Measurements from ENCODE around the gene HABP4.

HABP4 gene

DNA sequence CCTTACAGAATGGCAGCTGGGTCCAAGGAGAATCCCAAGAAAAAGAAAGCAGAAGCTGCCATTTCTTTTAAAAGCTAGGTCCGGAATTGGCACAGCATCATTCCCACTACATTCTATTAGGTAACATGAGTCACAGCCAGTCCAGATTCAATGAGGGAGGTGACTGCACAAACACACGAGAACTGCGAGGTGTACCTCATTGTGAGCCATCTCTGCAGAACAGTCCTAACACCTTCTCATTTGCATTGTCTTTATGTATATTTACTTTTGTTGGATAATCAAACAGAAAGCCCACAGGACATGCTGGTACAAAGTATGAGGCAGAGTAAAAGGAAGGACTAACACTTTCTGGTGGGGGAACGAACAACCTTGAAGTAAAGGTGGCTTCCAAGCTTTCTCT lies 14.6 kb upstream of the HABP4 start:
- DNase-seq (ENCODE audit: low read depth): no peak

DNA sequence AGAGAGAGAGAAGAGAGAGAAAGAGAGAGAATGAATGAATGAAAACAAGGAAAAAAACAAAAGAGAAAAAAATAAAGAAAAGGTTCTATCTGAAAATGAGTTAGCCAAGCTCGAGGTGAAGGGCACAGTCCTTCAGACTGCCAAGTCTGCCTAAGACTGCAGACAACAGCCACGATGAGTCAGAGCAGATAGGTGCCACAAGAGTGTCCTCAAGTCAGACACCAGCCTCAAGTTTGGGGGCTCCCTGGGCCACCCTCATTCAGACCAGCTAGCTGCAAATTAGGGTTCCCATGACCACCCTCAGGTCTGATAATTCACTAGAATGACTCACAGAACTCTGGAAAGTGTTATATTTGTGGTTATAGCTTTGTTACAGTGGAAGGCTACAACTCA lies 13.9 kb upstream of the HABP4 start:
- DNase-seq (ENCODE audit: low read depth): no peak

DNA sequence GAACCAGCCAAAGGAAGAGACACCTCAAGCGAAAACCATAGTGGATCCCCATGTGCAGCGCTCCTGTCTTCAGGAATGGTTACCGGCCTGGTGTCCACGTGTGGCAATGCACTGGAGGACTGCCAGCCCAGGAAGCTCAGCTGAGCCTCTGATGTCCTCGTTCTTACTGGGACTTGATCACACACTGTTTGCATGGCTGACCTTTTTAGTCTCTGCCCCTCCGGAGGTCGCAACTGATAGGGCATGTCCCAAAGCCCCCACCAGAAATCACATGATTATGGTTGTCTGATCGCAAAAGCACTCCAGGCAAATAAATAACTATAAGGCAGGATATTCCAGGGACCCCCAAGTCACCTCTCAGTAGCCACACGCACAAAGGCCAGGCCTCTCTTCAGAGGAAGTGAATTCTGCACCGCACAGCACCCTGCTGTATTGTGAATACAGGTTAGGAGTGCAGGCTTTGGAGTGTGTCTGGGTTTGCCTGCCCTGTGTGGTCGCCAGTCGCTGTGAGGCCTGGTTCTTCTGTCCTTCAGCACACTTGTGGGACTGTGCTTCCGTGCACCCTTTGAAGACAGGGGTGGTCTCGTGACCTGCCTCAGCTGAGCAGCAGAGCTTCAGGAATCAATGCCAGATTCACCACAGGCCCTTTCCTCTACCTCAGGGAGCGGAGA lies 13.4 kb upstream of the HABP4 start:
- DNase-seq (ENCODE audit: low read depth): no peak

DNA sequence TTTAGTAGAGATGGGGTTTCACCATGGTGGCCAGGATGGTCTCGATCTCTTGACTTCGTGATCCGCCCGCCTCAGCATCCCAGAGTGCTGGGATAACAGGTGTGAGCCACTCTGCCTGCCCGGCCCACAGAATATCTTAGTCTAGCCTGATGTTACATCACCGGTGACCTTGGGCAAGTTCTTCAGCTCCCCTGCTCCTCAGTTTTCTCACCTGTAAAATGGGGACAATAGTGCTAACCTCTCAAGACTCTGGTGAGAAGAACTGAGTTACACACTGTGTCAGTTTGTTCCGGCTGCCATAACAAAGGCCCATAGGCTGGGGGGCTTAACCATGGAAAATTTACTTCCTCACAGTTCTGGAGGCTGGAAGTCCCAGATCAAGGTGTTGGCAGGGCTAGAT lies 12.5 kb upstream of the HABP4 start:
- no peak for DNase-seq (ENCODE audit: low read depth)

DNA sequence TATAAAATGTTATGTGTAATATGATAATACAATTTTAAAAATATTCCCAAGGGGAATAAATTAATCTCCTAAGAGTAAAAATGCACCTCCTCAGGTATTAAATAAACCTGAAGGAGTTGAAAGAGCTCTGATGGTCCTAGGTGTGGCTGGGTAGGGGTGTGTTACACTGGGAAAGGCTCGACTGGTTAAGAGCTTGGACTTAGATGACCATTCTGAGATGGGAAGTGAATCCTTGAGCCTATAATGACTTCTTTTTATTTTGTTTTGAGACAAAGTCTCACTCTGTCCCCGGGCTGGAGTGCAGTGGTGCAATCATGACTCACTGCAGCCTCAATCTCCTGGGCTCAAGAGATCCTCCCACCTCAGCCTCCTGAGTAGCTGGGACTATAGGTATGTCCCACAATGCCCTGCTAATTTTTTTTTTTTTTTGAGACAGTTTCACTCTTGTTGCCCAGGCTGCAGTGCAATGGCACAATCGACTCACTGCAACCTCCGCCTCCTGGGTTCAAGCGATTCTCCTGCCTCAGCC lies 9.2 kb upstream of the HABP4 start:
- no peak for DNase-seq (ENCODE audit: low read depth)

DNA sequence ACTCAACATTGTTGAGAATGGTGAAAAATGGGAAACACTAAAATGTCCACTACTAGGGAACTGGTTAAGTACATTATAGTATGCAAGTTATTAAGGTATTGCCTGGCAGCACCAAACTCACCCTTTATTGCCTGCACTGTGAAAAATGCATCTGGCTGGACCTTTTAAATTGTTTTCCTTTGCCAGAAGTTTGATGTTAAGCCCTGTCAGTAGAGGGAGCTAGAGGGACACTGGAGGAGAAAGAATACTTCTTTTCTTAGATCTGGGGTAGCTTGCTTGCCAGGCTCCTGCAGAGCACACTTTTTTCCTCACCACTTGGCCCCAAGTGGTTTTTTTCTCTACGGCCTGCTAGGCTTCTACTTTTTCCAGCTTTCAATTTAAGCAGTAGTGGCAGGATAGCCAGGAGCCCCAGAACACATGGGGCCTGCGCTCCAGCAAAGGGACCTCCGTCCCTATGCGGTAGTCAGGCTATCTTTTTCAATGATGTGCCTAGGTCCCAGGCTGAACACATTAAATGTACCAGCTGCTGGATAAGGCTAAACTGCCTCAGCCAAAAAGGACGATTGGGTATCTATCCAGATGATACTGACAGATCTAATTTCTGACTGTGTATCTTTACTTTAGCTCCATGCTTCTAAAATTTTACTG lies 8.0 kb upstream of the HABP4 start:
- no peak for DNase-seq (ENCODE audit: low read depth)

- DNase-seq (ENCODE audit: low read depth): no peak
Observed at GRCh38 chr9:96442491-96442890, 7.5 kb upstream of the HABP4 start.

DNA sequence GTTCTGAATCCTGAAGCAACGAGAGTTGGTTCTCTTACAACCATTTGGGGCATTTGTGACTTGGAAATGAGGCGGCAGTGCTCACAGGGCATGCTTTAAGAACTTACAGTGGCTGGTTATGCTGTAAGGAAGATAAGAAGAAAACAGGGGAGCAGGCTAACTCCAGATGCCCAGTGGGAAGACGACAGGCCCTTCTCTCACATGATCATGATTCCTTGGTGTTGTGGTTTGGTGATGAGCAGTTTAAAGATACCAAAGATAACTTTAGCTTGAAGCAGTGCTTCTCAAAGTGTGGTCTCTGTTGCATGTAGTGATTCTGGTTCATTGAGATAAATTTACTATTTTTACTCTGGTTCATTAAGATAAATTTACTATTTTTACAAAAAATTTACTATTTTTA lies 2.6 kb upstream of the HABP4 start:
- no peak for DNase-seq (ENCODE audit: low read depth)

GRCh38 chr9:96448546-96449170 lies 1.3 kb upstream of the HABP4 start:
- no peak for DNase-seq (ENCODE audit: low read depth)

DNA sequence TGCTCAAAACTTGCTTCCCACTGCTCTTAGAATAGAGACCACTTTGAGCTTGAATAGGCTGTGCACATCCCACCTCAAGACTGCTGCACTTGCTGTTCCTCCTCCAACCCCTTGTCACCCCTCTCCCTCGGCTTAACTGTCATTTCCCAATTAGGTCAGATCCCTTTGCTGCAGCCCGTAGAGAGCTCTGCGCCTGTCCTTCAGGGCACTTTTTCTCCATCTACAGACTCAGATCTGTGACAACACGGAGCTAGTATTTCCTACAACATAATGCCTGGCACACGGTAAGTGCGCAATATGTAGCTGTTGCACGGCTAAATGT lies 485 bp upstream of the HABP4 start:
- DNase-seq (ENCODE audit: low read depth): no peak

DNA sequence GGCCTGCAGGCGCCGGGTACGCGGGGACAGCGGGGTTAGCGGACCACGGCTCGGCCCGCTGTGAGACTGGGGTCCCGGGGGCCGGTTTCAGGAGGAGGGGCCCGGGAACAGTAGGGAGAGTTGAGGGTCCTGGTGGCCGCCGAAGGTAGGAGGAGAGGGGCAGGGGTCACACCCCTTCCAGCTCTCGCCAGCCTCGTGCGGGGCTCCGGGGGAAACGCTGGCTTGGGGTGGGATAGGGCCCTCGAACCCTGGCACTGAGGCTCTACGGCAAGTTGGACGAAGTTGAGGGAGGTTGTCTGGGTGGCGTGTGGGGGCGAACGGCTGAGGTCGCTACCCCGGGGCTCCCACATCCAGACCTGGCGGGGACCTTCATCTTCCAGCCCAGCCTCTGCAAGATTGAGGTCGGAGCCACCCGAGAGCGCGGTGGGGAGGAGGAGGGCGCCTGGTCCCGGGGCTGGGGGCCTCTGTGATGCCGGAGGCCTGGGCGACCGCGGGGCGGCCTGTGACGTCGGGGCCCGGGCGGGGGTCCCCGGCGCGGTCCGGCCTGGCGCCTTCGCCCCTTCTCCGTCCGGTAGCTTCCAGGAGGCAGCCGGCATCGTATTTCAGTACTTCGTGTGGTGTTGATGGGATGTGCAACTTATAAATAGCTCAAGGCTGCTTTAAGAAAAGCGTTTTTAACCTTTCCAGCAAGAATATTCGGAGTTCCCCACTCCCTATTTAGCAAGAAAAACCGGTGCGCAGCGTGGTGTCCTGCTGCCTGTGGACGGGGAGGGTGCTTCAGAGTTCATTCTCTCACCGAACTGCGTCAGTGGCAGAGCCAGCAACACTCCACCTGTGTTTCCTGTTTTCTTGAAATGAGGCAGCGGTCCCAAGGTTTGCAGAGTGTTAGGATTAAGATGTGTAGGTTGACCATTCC lies 902 bp downstream of the HABP4 start:
- DNase-seq (ENCODE audit: low read depth): peak; percentile 27

DNA sequence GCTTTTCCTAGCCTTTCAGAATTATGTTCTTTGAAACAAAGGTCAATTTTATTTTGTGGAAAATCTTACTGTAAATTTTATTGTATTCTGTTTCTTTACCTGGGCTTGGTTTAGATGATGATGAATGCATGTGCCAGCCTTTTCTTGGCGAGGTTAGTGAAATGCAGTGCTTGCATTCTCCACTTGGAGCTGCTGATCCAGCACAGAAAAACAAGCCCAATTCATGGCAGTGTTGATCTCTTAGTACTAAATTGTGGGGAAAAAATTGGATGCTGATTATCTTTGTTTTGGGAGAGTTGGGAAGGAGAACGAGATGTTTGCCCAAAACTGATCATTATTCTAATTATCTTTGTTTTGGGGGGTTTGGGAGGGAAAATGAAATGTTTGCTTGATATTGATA lies 3.7 kb downstream of the HABP4 start:
- no peak for DNase-seq (ENCODE audit: low read depth)

DNA sequence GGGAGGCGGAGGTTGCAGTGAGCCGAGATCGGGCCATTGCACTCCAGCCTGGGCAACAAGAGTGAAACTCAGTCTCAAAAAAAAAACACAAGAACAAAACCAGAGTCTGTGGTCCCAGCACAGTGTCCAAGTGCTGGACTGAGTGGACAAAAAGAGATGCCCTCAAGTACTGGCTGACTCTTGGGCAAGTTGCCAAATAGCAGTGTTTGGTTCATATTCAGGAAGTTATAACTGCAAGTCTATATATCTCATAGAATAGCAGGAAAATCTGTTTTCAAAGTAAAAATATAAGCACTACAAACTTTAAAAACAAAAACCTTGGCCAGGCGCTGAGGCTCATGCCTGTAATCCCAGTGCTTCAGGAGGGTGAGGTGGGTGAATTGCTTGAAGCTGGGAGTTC lies 7.3 kb downstream of the HABP4 start:
- DNase-seq (ENCODE audit: low read depth): no peak

- no peak for DNase-seq (ENCODE audit: low read depth)
Observed at GRCh38 chr9:96458226-96458625, 8.3 kb downstream of the HABP4 start.

DNA sequence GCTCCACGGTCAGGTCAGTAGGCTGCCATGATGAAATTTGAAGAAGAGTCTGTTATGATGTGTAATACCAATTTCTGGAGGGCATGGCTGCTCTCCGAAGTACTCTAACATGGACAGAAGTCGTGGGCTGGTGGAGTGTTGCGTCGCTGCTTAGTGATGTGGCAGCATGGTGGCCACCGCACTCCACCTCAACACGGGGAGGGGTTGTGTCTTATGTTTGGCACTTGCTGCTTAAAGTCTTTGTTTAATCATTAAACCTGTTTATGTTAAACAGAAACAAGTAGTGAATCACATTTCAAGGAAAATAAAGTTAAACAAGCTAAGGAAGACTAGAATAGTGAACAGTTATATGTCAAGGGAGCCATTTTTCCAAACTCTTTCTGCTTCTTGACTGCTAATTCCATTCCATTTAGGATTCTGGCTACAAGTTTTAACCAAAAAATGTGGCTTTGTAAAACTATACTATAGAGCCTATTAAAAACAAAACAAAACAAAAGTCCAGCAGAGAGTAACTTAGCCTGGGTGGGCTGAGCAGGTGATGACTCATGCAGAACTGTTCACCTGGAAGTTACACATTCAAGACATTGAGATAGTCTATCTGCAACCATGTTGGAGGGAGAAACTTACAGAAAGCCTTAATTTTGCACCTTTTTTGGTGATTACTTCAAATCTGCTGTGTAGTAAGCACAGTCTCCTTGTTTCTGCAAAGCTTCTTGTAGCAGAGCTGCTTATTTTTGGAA lies 9.5 kb downstream of the HABP4 start:
- no peak for DNase-seq (ENCODE audit: low read depth)

GRCh38 chr9:96460470-96460869 lies 10.5 kb downstream of the HABP4 start:
- DNase-seq (ENCODE audit: low read depth): no peak

DNA sequence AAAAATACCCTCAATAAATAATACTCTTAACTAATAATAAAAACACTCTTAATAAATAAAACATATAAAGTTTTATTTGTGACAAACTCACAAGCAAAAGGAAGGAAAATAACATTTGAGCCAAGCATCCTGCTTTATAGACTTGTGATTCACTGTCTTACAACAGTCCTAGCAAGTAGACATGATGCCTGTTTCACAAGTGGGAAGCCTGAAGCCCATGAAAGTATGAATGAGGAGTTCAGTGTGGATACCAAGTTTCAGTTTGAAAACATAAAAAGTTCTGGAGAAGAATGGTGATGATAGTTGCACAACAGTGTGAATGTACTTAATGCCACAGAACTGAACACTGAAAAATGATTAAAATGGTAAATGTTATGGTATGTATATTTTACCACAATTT lies 10.9 kb downstream of the HABP4 start:
- DNase-seq (ENCODE audit: low read depth): no peak

DNA sequence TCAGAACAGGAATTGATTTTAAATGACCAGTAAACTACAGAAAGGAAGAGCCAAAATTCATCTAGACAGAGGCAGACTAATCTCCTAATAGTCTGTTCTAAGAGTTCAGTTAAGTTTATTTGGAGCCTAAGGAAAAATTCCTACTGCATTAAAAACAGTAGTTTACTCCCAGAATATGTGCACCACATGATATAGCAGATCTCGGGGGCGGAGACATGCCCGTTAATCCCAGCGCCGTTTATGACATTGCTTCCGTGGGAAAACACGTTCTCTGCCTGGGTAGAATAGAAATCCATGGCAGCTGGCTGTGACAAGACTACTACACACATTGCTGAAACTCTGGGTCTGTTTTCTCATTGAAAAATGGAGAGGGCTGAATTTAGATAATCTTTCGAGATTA lies 11.4 kb downstream of the HABP4 start:
- no peak for DNase-seq (ENCODE audit: low read depth)

DNA sequence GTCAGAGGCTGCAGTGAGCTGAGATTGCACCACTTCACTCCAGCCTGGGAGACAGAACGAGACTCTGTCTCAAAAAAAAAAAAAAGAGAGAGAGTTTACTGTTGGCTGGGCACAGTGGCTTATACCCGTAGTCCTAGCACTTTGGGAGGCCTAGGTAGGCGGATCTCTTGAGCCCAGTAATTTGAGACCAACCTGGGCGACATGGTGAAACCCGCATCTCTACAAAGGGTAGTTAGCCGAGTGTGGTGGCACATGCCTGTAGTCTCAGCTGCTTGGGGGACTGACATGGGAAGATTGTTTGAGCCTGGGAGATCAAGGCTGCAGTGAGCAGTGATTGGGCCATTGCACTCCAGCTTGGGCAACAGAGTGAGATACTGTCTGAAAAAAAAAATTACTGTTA lies 12.6 kb downstream of the HABP4 start:
- no peak for DNase-seq (ENCODE audit: low read depth)

DNA sequence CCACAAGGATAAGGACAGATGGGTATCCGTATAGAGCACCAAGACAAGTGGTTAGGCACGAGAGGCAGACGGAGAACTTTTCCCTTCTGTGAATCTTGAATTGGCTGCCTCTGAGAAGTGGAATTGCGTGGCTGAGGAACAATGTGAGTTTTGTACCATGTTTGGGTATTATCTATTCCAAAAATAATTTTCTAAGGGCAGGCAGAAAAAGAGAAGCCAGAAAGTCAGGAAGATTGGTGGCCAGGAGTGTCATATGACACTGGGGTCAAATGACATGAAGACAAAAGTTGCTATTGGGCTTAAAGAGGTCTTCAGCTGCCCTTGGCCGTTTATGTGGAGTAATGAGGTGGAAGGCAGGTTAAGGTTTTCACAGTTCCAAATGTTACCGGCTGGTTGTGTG lies 14.5 kb downstream of the HABP4 start:
- no peak for DNase-seq (ENCODE audit: low read depth)

- DNase-seq (ENCODE audit: low read depth): no peak
Observed at GRCh38 chr9:96467784-96468183, 17.8 kb downstream of the HABP4 start.

GRCh38 chr9:96476013-96476412 lies 26.0 kb downstream of the HABP4 start:
- no peak for DNase-seq (ENCODE audit: low read depth)

Measured in stimulated activated CD8-positive, alpha-beta memory T cell treated with anti-CD3 and anti-CD28 coated beads, Interleukin-12 subunit alpha, Interleukin-12 subunit beta, amount 100 ng/mL, for 1 hour (primary cell).